Astrocyte of the spinal cord (primary cell): ENCODE results near the gene DIP2A.

Source experiments
- DNase-seq: peaks from one replicate; pipeline ENCODE4 v3.0.0; 2011; ENCODE audit warnings: low read depth, low spot score
- H3K4me3 ChIP-seq: 2 replicates; pipeline ENCODE4 v1.5.1; 2011; ENCODE audit warnings: low read depth, mild to moderate bottlenecking, low read length, moderate library complexity
- CTCF ChIP-seq: IDR thresholded peaks from 2 replicates; pipeline ENCODE4 v1.5.1; 2012; ENCODE audit warnings: low read depth, mild to moderate bottlenecking, low read length, inconsistent platforms
- in situ Hi-C: cut with HindIII; loops from 2 replicates; pipeline ENCODE4 v1.10.0; 2017; ENCODE audit warnings: low sequenced_read_pairs

DIP2A gene

GRCh38 chr21:46594276-46594675, 135.6 kb downstream of the DIP2A start:
- no peak overlapping the region for H3K4me3 ChIP-seq
- in situ Hi-C loops = no loop called here
- DNase-seq = no peak
- TF ChIP-seq CTCF = no peak

- TF ChIP-seq CTCF = no peak
- in situ Hi-C loops = no loop called here
These were observed 137.5 kb downstream of the DIP2A start for GRCh38 chr21:46596201-46596600.

GRCh38 chr21:46597031-46597430, 138.3 kb downstream of the DIP2A start:
- DNase-seq = no peak
- TF ChIP-seq CTCF = no peak
- H3K4me3 ChIP-seq = no peak overlapping the region
- in situ Hi-C loops = no loop called here

More at GRCh38 chr21:46596201-46596600, 137.5 kb downstream of the DIP2A start:
- DNase-seq = no peak
- no peak overlapping the region for H3K4me3 ChIP-seq

GRCh38 chr21:46597896-46598343, 139.2 kb downstream of the DIP2A start:
- H3K4me3 ChIP-seq = no peak overlapping the region
- no peak for TF ChIP-seq CTCF
- DNase-seq = no peak
- in situ Hi-C loops = no loop called here

GRCh38 chr21:46598581-46599572, 140.2 kb downstream of the DIP2A start:
- peak; percentile 88 for DNase-seq
- in situ Hi-C loops = no loop called here
- no peak for TF ChIP-seq CTCF
- H3K4me3 ChIP-seq = no peak overlapping the region

- in situ Hi-C loops = no loop called here
- no peak for TF ChIP-seq CTCF
These were observed 141.6 kb downstream of the DIP2A start for GRCh38 chr21:46600305-46600704.

More at GRCh38 chr21:46600305-46600704, 141.6 kb downstream of the DIP2A start:
- DNase-seq = no peak
- no peak overlapping the region for H3K4me3 ChIP-seq
